Activated T-cell treated with anti-CD3 and anti-CD28 coated beads, Interleukin-2, amount 50 U/mL, for 72 hours (primary cell): ENCODE results near the gene PRDM16. TPM values are rescaled to one million over a fixed set of nuclear protein-coding genes. Genes with fewer than 3 reads are reported as not detected.

Experiments
- ATAC-seq, 2 donors: fragments of 150-1000 bp; cut with Tn5 transposase; replicated peaks in 1 of 2; 2 replicates each; pipeline ENCODE4 v1.10.0; 2021; ENCODE audit warnings: moderate library complexity in 2 of 2, mild to moderate bottlenecking in 1 of 2
- DNase-seq, 2 donors: peaks; one replicate each; pipeline ENCODE4 v3.0.0; 2021 to 2022; ENCODE audit warnings: mixed read lengths in 1 of 2
- H3K27ac Mint-ChIP-seq: one replicate; pipeline ENCODE4 v1.8.0; 2022; ENCODE audit warnings: mild to moderate bottlenecking, moderate library complexity, mixed read lengths
- H3K27me3 Mint-ChIP-seq: one replicate; pipeline ENCODE4 v1.8.0; 2022; ENCODE audit warnings: low read depth, mixed read lengths
- H3K36me3 Mint-ChIP-seq, 2 donors: one replicate each; pipeline ENCODE4 v1.8.0; 2022; ENCODE audit warnings: mixed read lengths in 2 of 2, mild to moderate bottlenecking in 1 of 2; ENCODE audit not compliant: insufficient read depth in 2 of 2
- H3K4me1 Mint-ChIP-seq: one replicate; pipeline ENCODE4 v1.8.0; 2022; ENCODE audit warnings: low read depth, mixed read lengths
- H3K4me3 Mint-ChIP-seq, 2 donors: one replicate each; pipeline ENCODE4 v1.8.0; 2022; ENCODE audit warnings: mild to moderate bottlenecking in 2 of 2, mixed read lengths in 2 of 2, moderate library complexity in 2 of 2
- H3K9me3 Mint-ChIP-seq, 2 donors: one replicate each; pipeline ENCODE4 v1.8.0; 2022; ENCODE audit warnings: mixed read lengths in 2 of 2
- total RNA-seq, 2 donors: library from RNA; stranded (reverse); gene quantifications; one replicate each; pipeline ENCODE4 v1.2.3, GENCODE V29; 2022

The PRDM16 gene
- total RNA-seq, 2 donors from 2014 or later = 0.77 to 1.7 TPM

DNA sequence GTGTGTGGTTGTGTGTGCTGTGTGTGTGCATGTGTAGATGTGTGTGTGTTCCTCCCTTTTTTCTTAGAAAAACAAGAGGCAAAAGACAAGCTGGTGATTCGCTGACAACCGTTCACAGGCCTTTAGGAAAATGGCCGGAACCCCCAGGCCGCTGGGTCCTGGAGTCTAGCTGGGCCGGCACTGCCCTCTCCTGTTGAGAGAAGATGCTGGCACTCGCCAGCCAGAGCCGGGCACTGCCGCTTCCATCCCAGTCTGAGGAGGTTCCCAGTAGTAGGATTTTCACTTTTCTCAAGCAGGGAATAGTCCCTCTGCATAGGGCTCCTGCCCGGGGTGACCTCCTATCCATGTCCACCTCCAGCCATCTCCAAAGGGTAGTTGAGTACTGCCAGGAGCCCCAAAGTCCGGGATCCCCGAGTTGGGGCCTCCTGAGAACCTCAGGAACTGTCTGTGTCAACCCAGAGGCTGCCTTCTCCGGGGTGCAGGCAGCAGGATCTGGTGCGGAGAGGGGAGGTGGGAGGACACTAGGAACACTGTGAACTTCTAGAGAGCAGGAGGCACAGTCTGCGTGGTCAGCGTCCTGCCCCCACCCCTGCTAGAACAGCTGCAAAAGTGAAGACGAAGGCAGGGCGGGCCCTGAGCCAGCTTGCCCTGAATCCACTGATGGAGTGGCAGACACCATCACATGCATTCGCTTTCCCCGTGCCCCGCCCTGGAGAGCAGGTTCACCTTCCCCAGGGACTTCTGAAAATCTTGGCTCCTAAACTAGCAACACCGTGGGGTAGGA is 341.3 kb downstream of the PRDM16 start:
- Mint-ChIP-seq H3K4me3 (no peak overlapping the region), H3K27me3 (no peaks in the 10 kb centered on the region), H3K36me3 (no peaks in the 10 kb centered on the region), H3K4me1 (no peaks in the 10 kb centered on the region), H3K9me3 (no peaks in the 10 kb centered on the region), H3K27ac (no peak overlapping the region)
- no peak for ATAC-seq
- no peak for DNase-seq

DNA sequence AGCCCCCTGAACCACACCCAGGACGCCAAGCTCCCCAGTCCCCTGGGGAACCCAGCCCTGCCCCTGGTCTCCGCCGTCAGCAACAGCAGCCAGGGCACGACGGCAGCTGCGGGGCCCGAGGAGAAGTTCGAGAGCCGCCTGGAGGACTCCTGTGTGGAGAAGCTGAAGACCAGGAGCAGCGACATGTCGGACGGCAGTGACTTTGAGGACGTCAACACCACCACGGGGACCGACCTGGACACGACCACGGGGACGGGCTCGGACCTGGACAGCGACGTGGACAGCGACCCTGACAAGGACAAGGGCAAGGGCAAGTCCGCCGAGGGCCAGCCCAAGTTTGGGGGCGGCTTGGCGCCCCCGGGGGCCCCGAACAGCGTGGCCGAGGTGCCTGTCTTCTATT is 342.8 kb downstream of the PRDM16 start:
- no peaks in the 10 kb centered on the region for H3K27me3 Mint-ChIP-seq
- no peaks in the 10 kb centered on the region for H3K36me3 Mint-ChIP-seq
- H3K4me1 Mint-ChIP-seq = no peaks in the 10 kb centered on the region
- no peak overlapping the region for H3K4me3 Mint-ChIP-seq
- H3K9me3 Mint-ChIP-seq = no peaks in the 10 kb centered on the region
- ATAC-seq (no peak), DNase-seq (no peak)
- H3K27ac Mint-ChIP-seq = no peak overlapping the region

DNA sequence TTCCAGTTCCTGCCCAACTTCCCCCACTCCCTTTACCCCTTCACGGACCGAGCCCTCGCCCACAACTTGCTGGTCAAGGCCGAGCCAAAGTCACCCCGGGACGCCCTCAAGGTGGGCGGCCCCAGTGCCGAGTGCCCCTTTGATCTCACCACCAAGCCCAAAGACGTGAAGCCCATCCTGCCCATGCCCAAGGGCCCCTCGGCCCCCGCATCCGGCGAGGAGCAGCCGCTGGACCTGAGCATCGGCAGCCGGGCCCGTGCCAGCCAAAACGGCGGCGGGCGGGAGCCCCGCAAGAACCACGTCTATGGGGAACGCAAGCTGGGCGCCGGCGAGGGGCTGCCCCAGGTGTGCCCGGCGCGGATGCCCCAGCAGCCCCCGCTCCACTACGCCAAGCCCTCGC is 343.4 kb downstream of the PRDM16 start:
- ATAC-seq (no peak), DNase-seq (no peak)
- Mint-ChIP-seq H3K4me3 (no peak overlapping the region), H3K36me3 (no peaks in the 10 kb centered on the region), H3K27me3 (no peaks in the 10 kb centered on the region), H3K27ac (no peak overlapping the region), H3K4me1 (no peaks in the 10 kb centered on the region), H3K9me3 (no peaks in the 10 kb centered on the region)

DNA sequence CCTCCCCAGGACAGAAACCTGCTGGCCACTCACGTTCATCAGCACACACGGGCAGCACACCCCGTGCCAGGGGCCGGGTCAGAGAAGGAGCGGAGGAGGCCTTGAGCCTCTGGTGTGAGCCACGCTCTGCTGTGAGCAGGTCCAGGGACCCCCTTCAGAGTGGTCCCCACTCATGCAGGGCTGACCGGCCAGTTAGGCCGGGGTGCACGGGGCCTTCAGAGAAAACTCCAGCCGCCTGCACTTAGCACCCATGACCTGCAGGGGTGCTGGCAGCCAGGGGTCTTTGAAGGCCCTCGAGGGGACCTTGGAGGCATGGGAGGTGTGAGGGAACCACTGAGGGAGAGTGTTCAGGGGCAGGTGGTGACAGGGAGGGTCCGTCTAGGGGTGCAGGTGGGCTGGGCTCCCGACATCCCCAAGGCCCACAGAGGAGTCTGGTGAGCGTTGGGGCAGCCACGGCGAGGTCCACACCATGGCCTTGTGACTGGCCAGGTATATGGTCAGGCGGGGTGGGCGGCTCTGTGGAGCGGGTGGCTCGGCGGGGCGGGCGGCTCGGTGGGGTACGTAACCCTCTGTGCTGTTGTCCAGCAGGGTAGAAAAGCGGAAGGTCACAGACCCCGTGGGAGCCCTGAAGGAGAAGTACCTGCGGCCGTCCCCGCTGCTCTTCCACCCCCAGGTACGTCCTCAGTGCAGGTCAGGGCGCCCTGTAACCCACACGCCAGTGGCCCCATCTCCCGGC is 345.1 kb downstream of the PRDM16 start:
- H3K27me3 Mint-ChIP-seq = no peaks in the 10 kb centered on the region
- H3K4me3 Mint-ChIP-seq = no peak overlapping the region
- no peaks in the 10 kb centered on the region for H3K4me1 Mint-ChIP-seq
- H3K27ac Mint-ChIP-seq = no peak overlapping the region
- no peak for ATAC-seq
- H3K9me3 Mint-ChIP-seq = no peaks in the 10 kb centered on the region
- no peaks in the 10 kb centered on the region for H3K36me3 Mint-ChIP-seq
- no peak for DNase-seq

DNA sequence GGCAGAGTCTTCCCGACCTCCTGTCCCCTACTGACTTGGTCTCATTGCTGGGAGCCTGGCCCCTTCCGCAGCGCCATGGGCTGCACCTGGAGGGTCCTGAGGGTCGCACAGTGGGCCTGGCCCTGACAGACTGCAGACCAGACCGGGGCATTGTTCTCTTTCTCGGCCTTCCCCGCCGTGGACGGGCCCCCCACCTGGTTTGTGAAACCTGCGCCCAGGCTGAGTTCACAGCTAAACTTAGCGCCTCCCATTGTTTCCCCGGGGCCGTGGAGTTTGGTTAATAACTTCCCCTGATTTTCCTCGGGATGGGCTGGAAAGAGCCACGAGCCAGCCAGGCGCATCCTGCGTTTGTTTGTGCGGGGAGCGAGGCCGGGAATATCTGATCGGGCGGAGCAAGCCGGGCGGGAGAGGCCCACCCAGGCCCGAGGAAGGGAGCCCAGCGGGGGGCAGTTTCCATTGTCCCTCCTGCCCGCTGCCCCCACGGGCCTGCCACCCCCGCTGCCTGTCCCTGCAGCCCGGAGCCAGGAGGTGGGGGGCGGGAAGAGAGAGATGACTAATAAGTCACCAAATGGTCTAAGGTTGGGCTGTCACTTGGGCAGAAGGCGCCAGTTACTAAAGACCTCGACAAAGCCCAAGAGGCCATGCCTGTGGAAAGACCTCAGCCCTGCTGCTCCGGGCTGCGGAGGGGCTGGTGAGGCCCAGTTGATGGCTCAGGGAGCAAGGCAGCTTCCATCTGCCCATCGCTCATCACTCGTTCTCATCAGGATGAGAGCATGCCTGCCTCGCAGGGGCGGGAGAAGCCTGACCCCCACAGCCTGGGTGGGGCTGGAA is 346.5 kb downstream of the PRDM16 start:
- H3K9me3 Mint-ChIP-seq = no peaks in the 10 kb centered on the region
- peaks cover 7% of the 10 kb centered on the region for H3K27me3 Mint-ChIP-seq
- no peaks in the 10 kb centered on the region for H3K36me3 Mint-ChIP-seq
- no peak for ATAC-seq
- no peak overlapping the region for H3K27ac Mint-ChIP-seq
- H3K4me3 Mint-ChIP-seq = no peak overlapping the region
- no peaks in the 10 kb centered on the region for H3K4me1 Mint-ChIP-seq
- DNase-seq = no peak

DNA sequence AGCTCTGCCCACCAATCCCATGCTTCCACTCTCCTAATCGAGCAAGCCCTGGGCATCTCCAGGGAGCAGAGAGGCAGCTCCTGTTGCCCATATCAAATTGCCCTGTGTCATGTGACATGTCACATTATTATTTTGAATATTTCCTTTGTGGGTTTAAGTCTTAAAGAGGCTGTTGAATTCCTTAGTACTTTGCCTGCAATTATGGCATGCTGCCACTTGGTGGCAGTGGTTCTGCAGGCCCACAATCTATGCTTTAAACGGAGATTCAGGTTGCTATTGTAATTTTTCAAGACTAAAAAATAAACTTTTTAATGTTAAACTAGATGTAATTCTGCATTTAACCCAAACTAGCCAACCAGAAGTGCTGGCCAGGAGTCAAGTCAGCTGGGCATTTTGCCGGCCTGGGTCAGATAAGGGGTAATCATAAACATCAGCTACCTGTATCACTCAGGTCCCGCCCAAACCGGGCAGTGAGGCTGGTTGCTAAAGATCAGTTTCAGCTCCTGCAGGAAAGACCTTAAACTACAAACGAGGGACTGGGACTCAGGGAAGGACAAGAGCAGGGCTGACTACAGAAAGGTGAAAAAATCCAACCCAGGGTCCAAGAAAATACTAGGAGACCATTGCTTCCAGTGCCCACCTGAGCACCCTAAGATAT is 348.2 kb downstream of the PRDM16 start:
- H3K4me1 Mint-ChIP-seq = no peaks in the 10 kb centered on the region
- peaks cover 16% of the 10 kb centered on the region for H3K27me3 Mint-ChIP-seq
- H3K27ac Mint-ChIP-seq = no peak overlapping the region
- H3K9me3 Mint-ChIP-seq = no peaks in the 10 kb centered on the region
- no peak for ATAC-seq
- H3K4me3 Mint-ChIP-seq = no peak overlapping the region
- H3K36me3 Mint-ChIP-seq = no peaks in the 10 kb centered on the region
- no peak for DNase-seq

DNA sequence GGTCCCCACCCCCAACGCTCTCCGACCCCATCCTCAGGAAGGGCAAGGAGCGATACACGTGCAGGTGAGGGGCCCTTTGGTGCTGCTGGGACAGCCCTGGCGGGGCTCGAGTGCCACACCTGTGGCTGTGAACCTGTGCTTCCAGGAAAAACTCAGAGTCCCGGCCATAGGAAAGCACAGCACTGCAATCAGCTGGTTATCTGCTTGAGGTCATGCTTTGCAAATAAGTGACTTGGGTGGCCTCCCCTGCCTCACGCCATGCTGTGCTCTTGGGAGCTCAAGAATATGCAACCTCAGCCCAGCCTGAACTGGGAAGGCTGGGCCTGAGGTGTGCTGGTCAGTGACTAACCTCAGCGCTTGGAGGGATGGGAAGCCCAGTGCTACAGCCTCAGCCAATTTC is 348.9 kb downstream of the PRDM16 start:
- H3K4me3 Mint-ChIP-seq = no peak overlapping the region
- no peaks in the 10 kb centered on the region for H3K4me1 Mint-ChIP-seq
- no peak overlapping the region for H3K27ac Mint-ChIP-seq
- no peaks in the 10 kb centered on the region for H3K36me3 Mint-ChIP-seq
- ATAC-seq = no peak
- H3K27me3 Mint-ChIP-seq = peaks cover 18% of the 10 kb centered on the region
- no peaks in the 10 kb centered on the region for H3K9me3 Mint-ChIP-seq
- no peak for DNase-seq

DNA sequence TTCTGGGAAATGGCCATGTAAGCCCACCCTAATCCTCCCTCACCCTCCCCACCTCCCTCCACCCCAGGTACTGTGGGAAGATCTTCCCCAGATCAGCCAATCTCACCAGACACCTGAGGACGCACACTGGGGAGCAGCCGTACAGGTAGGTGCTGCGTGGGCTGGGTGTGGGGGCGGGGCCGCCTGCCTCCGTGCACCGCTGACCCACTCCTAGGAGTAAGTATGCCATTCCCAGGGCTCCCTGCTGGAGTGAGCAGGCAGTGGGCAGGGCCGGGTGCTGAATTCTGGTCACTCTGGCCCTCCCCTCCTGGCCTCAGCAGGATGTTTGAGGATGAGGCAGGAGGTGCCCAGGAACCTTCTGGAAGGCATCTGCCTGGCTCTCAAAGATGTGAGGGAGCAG is 349.6 kb downstream of the PRDM16 start:
- Mint-ChIP-seq H3K4me3 (no peak overlapping the region), H3K9me3 (no peaks in the 10 kb centered on the region), H3K4me1 (no peaks in the 10 kb centered on the region), H3K27me3 (peaks cover 18% of the 10 kb centered on the region), H3K36me3 (no peaks in the 10 kb centered on the region), H3K27ac (no peak overlapping the region)
- no peak for DNase-seq
- no peak for ATAC-seq

DNA sequence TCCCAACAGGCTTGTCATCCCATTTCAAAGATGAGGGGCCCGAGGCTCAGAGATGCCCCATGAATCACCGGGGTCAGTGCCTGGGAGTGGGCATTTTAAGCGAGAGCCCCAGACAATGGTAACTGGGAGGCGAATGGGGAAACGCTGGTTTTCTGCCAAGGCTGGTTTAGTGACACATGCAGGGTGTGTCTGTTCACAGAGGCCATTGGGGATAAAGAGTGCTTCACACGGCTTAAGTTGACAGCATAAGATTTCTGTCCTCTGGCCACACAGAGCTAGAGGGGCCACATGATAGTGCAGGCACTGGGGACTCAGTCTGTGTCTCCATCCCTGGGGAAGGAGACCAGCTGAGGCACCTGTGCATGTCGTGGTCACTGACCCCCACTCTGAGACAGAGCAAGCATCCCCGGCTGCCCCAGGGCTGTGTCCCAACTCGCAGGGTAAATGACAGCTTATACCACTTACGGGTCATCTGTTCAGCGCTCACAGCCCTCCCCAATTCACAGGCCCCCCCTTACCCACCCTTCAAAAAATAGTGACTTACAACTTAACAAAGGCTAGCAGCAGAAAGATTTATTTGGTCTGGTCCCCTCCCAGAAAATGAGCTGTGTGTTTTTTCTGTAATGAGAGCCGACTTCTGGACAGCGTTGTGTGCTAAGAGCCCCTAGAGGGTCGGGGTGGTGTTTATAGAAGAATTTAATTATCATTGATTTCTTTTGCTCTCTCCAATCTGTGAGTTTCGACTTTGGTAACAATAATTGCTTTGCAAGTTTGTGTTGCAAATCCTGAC is 350.6 kb downstream of the PRDM16 start:
- Mint-ChIP-seq H3K9me3 (no peaks in the 10 kb centered on the region), H3K27me3 (peaks cover 18% of the 10 kb centered on the region), H3K4me3 (no peak overlapping the region), H3K27ac (no peak overlapping the region), H3K36me3 (no peaks in the 10 kb centered on the region), H3K4me1 (no peaks in the 10 kb centered on the region)
- DNase-seq = no peak
- ATAC-seq = no peak

DNA sequence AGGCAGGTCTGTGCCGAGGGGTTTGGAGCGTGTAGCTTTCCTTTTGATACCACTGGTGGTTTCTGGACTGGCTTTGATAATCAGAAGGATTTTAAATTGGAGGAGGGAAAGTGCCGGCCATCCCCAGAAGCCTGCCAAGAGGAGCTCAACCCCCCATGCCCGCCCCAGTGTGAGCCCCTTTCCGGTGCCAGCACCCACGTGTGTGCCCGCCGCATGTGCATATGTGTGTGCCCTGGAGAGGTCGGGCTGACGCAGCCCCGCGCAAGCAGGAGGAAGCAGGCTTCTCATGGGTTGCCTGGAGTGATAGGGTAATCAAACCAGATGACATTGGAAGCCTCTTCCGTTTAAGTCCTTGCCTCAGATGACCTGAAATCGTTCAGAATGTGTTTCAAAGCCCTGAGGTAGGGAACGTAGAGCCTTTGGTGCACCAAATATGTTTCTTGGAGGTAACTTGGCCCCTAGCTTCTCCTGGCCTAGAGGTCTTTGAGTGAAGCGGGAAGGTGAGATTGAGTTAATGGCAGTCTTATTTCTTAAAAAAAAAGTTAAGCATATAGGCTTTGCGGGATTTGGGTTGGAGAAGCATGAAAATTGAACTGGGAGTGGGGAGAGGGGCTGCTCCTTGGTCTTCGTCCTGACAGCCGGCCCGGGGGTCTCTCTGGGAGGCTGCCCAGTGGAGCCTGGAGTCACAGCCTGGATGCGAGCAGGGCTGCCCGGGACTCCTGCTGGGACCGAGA is 351.4 kb downstream of the PRDM16 start:
- no peaks in the 10 kb centered on the region for H3K4me1 Mint-ChIP-seq
- H3K36me3 Mint-ChIP-seq = no peaks in the 10 kb centered on the region
- no peak for ATAC-seq
- no peak for DNase-seq
- no peak overlapping the region for H3K27ac Mint-ChIP-seq
- H3K27me3 Mint-ChIP-seq = peaks cover 18% of the 10 kb centered on the region
- H3K9me3 Mint-ChIP-seq = no peaks in the 10 kb centered on the region
- no peak overlapping the region for H3K4me3 Mint-ChIP-seq

DNA sequence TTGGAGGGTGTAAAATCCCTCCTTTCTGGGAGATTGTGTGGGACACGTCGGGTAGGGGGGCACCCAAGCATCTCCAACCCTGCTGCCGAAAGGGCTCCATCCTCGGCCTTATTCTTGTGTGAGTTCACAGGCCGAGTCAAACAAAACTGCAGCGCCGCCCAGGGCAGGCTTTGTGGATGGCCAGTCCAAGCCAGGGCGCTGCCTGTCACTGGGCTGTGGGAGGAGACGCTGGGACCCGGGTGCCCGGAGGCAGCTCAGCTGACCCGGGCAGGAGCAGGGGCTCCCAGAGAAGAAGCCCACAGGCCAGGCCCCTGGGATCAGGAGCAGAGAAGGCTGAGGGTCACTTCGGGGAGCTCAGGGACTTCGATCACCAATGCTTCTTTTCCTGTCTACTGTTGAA is 353.6 kb downstream of the PRDM16 start:
- Mint-ChIP-seq H3K27me3 (peaks cover 18% of the 10 kb centered on the region), H3K27ac (no peak overlapping the region), H3K36me3 (no peaks in the 10 kb centered on the region), H3K9me3 (no peaks in the 10 kb centered on the region), H3K4me3 (no peak overlapping the region), H3K4me1 (no peaks in the 10 kb centered on the region)
- DNase-seq (no peak), ATAC-seq (no peak)
